Measurements from ENCODE around the gene FOXO1.

FOXO1 gene

GRCh38 chr13:40506592-40507446 lies 159.6 kb downstream of the FOXO1 start:
- DNase-seq (ENCODE audit: low spot score): no peak

All from kidney tubule cell (primary cell).